Tibial artery (tissue), 4 donors: Measurements from ENCODE around the gene FLRT1.

ENCODE experiments used
- DNase-seq, 2 donors: peaks; one replicate each; pipeline ENCODE4 v3.0.0-alpha.2; 2019
- H3K27ac ChIP-seq, 2 donors: fragments of 200-600 bp; sonication (generic) in 1 of 2; 1 replicate in 1 of 2; 2 replicates in 1 of 2; pipeline ENCODE4 v1.5.1; 2018 to 2019; ENCODE audit warnings: mild to moderate bottlenecking in 1 of 2
- H3K27me3 ChIP-seq, 2 donors: fragments of 200-600 bp; sonication (generic) in 1 of 2; one replicate each; pipeline versions ENCODE4 v1.5.1 to v1.6.0; 2016 to 2019
- H3K36me3 ChIP-seq, 3 donors: fragments of 200-600 bp; sonication (generic) in 2 of 3; one replicate each; pipeline ENCODE4 v1.5.1; 2016 to 2019; ENCODE audit warnings: mild to moderate bottlenecking in 2 of 3
- H3K4me1 ChIP-seq, 4 donors: fragments of 200-600 bp; sonication (generic) in 2 of 4; 1 replicate in 3 of 4; 2 replicates in 1 of 4; pipeline ENCODE4 v1.5.1; 2016 to 2019
- H3K4me3 ChIP-seq, 2 donors: fragments of 200-600 bp; sonication (generic) in 1 of 2; 1 replicate in 1 of 2; 2 replicates in 1 of 2; pipeline ENCODE4 v1.5.1; 2018 to 2019; ENCODE audit warnings: mild to moderate bottlenecking in 2 of 2
- H3K9me3 ChIP-seq, 3 donors: fragments of 200-600 bp; sonication (generic) in 1 of 3; one replicate each; pipeline ENCODE4 v1.5.1; 2016 to 2019
- intact Hi-C: fragments of 100-400 bp; cut with DNase I; formaldehyde crosslinking; loops from one replicate; pipeline ENCODE4 v1.15.0; 2023; ENCODE audit warnings: low total_unique reads
- TF ChIP-seq, protein P1 (sequence below), 2 experiments: fragments of 200-600 bp in 1 of 2; fragments of 450-650 bp in 1 of 2; IDR thresholded peaks; one replicate each; pipeline ENCODE4 v1.5.1; 2017 to 2019; ENCODE audit warnings: antibody characterized with exemption in 2 of 2, mild to moderate bottlenecking in 1 of 2, moderate library complexity in 1 of 2

Gene FLRT1

GRCh38 chr11:64084146-64084950, 48.6 kb downstream of the FLRT1 start:
- no peak for DNase-seq
- no peak overlapping the region for H3K4me3 ChIP-seq
- H3K36me3 ChIP-seq, result no peaks in the 10 kb centered on the region
- peaks cover 0 to 9% (median 0%) of the 10 kb centered on the region in 4 donors for H3K4me1 ChIP-seq
- no peaks in the 10 kb centered on the region for H3K9me3 ChIP-seq
- no peak overlapping the region for H3K27ac ChIP-seq
- intact Hi-C loops, result no loop called here
- TF ChIP-seq, protein P1, sequence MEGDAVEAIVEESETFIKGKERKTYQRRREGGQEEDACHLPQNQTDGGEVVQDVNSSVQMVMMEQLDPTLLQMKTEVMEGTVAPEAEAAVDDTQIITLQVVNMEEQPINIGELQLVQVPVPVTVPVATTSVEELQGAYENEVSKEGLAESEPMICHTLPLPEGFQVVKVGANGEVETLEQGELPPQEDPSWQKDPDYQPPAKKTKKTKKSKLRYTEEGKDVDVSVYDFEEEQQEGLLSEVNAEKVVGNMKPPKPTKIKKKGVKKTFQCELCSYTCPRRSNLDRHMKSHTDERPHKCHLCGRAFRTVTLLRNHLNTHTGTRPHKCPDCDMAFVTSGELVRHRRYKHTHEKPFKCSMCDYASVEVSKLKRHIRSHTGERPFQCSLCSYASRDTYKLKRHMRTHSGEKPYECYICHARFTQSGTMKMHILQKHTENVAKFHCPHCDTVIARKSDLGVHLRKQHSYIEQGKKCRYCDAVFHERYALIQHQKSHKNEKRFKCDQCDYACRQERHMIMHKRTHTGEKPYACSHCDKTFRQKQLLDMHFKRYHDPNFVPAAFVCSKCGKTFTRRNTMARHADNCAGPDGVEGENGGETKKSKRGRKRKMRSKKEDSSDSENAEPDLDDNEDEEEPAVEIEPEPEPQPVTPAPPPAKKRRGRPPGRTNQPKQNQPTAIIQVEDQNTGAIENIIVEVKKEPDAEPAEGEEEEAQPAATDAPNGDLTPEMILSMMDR (IDR thresholded peaks at IDR 0.05), result no peak
- H3K27me3 ChIP-seq, result no peaks in the 10 kb centered on the region

DNA sequence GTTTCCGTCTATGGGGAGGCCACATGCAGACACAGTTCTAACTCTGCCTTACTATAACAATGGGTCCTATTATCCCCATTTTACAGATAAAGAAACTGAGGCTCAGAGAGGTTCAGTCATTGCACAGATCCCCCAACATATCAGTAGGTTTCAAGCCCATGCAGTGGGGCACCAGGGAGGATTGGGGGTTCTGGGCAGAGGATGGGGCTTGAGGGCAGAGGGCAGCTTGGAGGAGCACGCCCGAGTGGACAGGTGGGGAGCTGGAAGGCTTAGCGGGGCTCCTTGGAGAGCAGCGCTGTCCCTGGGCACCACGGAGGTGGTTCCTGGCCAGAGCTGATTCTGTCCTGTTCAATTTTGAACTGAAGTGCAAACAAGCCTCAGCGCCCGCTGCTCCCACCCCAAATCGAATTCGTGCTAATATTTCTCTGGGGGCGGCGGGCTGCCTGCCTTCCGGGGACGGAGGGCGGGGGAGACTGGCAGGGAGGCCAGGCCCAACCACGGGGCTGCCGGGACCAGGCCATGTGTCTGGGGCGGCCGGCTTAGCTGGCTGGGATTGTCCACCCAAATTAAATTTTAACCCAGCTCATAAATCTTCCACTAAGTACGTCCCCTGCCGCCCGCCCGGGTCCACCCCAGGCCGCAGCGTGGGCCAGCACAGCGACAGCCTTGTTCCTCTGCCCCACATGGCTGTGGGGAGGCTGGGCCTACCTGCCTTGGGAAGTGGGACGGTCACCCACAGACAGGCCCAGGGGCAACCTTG, 49.4 kb downstream of the FLRT1 start:
- Histone ChIP-seq H3K4me1 (peaks cover 0 to 9% (median 0%) of the 10 kb centered on the region in 4 donors), H3K4me3 (no peak overlapping the region), H3K9me3 (no peaks in the 10 kb centered on the region), H3K27ac (no peak overlapping the region), H3K36me3 (no peaks in the 10 kb centered on the region), H3K27me3 (no peaks in the 10 kb centered on the region)
- intact Hi-C loops, result no loop called here
- DNase-seq, result no peak
- TF ChIP-seq, protein P1 (IDR thresholded peaks at IDR 0.05), result no peak
